HCT116 (cell line): ENCODE data around the gene CRHR1.
A peak's percentile ranks its signal among the peaks of the same experiment; 100 is the strongest.

Source experiments
- CEBPB ChIP-seq: IDR thresholded peaks from 2 replicates; pipeline ENCODE4 v1.6.1; 2012; ENCODE audit warnings: low read depth
- EZH2 ChIP-seq: fragments of 200-600 bp; sonication (generic); IDR thresholded peaks from 2 replicates; pipeline ENCODE4 v1.6.1; 2017; ENCODE audit warnings: antibody characterized with exemption, mixed run types
- FOSL1 ChIP-seq: IDR thresholded peaks from 2 replicates; pipeline ENCODE4 v1.6.1; 2012; ENCODE audit warnings: low read depth
- JUND ChIP-seq: IDR thresholded peaks from 2 replicates; pipeline ENCODE4 v1.6.1; 2012
- POLR2A ChIP-seq: IDR thresholded peaks from 2 replicates; pipeline ENCODE4 v1.7.0; 2011; ENCODE audit warnings: borderline replicate concordance; ENCODE audit not compliant: insufficient read depth, insufficient read length; ENCODE audit errors: extremely low read depth
- POLR2AphosphoS5 ChIP-seq: IDR thresholded peaks from 2 replicates; pipeline ENCODE4 v1.6.1; 2011; ENCODE audit warnings: mild to moderate bottlenecking, low read depth, low read length, moderate library complexity
- REST ChIP-seq: IDR thresholded peaks from 2 replicates; pipeline ENCODE4 v1.6.1; 2012; ENCODE audit warnings: low read depth
- SIN3A ChIP-seq: IDR thresholded peaks from 2 replicates; pipeline ENCODE4 v1.6.1; 2012; ENCODE audit warnings: low read depth
- SP1 ChIP-seq: IDR thresholded peaks from 2 replicates; pipeline ENCODE4 v1.6.1; 2012; ENCODE audit warnings: low read depth
- YY1 ChIP-seq: IDR thresholded peaks from 2 replicates; pipeline ENCODE4 v1.6.1; 2011; ENCODE audit warnings: low read length, low read depth, moderate library complexity, mild to moderate bottlenecking; ENCODE audit not compliant: insufficient replicate concordance; ENCODE audit errors: extremely low read depth
- ZNF274 ChIP-seq: fragments of 200-500 bp; sonication (Bioruptor generic); IDR thresholded peaks from 2 replicates; pipeline ENCODE4 v1.6.1; 2014; ENCODE audit warnings: mild to moderate bottlenecking, low read depth, low read length, inconsistent platforms
- TF ChIP-seq, protein P1 (sequence below), 3 experiments: fragments of 200-600 bp in 1 of 3; sonication (generic) in 1 of 3; IDR thresholded peaks in 2 of 3; conservative IDR thresholded peaks in 1 of 3; 2 replicates each; pipeline ENCODE4 v1.5.1; 2012 to 2017; ENCODE audit warnings: low read depth in 2 of 3, low read length in 2 of 3, antibody characterized with exemption in 1 of 3, borderline replicate concordance in 1 of 3, control low read depth in 1 of 3, mild to moderate bottlenecking in 1 of 3, mixed read lengths in 1 of 3, mixed run types in 1 of 3, moderate library complexity in 1 of 3; ENCODE audit not compliant: insufficient read depth in 1 of 3
- TF ChIP-seq, protein P2 (sequence below): IDR thresholded peaks from 2 replicates; pipeline ENCODE4 v1.6.1; 2011; ENCODE audit warnings: mild to moderate bottlenecking, low read length, moderate library complexity; ENCODE audit not compliant: insufficient replicate concordance; ENCODE audit errors: extremely low read depth

GRCh38 chr17:45828582-45829133 lies 44.5 kb downstream of the CRHR1 start:
- TF ChIP-seq, protein P1, sequence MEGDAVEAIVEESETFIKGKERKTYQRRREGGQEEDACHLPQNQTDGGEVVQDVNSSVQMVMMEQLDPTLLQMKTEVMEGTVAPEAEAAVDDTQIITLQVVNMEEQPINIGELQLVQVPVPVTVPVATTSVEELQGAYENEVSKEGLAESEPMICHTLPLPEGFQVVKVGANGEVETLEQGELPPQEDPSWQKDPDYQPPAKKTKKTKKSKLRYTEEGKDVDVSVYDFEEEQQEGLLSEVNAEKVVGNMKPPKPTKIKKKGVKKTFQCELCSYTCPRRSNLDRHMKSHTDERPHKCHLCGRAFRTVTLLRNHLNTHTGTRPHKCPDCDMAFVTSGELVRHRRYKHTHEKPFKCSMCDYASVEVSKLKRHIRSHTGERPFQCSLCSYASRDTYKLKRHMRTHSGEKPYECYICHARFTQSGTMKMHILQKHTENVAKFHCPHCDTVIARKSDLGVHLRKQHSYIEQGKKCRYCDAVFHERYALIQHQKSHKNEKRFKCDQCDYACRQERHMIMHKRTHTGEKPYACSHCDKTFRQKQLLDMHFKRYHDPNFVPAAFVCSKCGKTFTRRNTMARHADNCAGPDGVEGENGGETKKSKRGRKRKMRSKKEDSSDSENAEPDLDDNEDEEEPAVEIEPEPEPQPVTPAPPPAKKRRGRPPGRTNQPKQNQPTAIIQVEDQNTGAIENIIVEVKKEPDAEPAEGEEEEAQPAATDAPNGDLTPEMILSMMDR (IDR thresholded peaks at IDR 0.05 in 2 of 3, conservative IDR thresholded peaks at IDR 0.05 in 1 of 3; ENCODE audit: borderline replicate concordance in 1 of 3, insufficient read depth in 1 of 3, low read depth in 2 of 3, low read length in 2 of 3) = peak in 2 of 3 experiments; percentile 5 to 26; a peak in 1 of 6 replicates
- TF ChIP-seq POLR2AphosphoS5 (no peak), POLR2A (no peak), SP1 (no peak), EZH2 (no peak), ZNF274 (no peak), REST (no peak), FOSL1 (no peak), JUND (no peak), SIN3A (no peak), YY1 (no peak), CEBPB (no peak)
- TF ChIP-seq, protein P2, sequence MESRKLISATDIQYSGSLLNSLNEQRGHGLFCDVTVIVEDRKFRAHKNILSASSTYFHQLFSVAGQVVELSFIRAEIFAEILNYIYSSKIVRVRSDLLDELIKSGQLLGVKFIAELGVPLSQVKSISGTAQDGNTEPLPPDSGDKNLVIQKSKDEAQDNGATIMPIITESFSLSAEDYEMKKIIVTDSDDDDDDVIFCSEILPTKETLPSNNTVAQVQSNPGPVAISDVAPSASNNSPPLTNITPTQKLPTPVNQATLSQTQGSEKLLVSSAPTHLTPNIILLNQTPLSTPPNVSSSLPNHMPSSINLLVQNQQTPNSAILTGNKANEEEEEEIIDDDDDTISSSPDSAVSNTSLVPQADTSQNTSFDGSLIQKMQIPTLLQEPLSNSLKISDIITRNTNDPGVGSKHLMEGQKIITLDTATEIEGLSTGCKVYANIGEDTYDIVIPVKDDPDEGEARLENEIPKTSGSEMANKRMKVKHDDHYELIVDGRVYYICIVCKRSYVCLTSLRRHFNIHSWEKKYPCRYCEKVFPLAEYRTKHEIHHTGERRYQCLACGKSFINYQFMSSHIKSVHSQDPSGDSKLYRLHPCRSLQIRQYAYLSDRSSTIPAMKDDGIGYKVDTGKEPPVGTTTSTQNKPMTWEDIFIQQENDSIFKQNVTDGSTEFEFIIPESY = no peak
